ENCODE data around the gene PLEKHN1.
"Not testable (repeated sequence)": the region's sequence is repeated elsewhere in the genome, so short reads cannot be mapped to it uniquely, and the experiment has no call there.

The PLEKHN1 gene

DNA sequence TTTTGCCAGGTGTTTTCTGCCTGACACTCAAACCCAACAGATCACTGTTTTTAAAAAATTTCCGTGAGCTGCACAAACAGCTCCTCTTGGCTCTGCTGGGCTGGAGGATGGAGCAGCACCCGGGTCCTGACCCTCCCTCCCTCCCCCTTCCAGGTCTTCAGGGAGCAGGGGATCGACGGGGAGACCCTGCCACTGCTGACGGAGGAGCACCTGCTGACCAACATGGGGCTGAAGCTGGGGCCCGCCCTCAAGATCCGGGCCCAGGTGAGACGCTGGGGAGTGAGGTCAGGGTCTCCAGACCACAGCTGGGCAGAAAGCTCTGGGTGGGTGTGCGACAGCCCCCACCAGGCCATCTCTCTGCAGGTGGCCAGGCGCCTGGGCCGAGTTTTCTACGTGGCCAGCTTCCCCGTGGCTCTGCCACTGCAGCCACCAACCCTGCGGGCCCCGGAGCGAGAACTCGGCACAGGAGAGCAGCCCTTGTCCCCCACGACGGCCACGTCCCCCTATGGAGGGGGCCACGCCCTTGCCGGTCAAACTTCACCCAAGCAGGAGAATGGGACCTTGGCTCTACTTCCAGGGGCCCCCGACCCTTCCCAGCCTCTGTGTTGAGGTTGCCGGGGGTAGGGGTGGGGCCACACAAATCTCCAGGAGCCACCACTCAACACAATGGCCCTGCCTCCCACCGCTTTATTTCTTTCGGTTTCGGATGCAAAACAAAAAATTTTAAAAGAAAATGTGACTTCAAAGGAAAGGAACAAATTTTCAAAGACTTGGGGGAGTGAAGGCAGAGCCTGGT is 22.5 kb upstream of the PLEKHN1 start:
- DNase-seq, result no peak

DNA sequence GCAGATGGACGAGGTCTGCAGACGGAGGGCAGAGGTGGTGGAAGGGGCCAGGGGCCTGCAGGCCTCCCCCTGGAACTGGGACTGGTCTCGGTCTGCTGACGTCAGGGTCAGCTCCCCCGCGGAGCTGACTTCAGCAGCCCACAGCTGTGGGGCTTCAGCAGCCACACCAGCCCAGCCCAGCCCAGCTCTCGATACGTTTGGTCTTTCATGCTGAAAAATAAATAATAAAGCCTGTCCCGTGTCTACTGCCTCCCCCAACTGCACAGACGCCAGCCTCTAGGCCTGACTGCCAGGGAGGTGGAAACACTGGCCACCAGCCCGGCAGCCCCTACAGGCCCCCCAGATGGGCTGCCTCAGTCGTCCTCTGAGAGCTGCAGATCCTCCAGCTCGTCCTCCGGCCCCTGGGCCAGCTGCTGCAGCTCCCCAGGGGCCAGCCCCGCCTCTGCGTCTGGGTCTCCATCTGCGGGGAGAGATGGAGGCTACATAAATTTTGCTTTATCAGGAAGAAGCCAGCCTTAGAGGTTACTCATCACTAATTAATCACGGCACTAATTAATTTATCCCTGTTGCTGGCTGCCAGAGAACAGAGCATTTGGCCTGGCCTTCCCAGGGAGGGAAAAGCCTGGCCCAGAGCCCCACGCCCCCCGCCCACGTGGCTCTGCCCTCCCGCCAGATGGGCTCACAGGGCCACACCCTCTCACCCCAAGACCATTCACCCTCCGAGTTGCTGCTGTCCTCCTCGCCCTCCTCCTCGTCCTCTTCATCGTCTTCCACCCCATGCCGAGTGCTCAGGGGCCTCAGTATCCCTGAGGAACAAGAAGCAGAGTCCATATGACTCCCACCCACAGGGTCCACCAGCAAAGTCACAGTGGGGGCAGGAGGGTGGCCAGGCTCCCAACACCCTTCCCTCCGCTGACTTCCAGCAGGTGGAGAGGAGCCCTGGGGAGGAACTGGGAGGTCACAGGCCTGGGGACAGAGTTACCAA is 21.6 kb upstream of the PLEKHN1 start:
- no peak for DNase-seq

DNA sequence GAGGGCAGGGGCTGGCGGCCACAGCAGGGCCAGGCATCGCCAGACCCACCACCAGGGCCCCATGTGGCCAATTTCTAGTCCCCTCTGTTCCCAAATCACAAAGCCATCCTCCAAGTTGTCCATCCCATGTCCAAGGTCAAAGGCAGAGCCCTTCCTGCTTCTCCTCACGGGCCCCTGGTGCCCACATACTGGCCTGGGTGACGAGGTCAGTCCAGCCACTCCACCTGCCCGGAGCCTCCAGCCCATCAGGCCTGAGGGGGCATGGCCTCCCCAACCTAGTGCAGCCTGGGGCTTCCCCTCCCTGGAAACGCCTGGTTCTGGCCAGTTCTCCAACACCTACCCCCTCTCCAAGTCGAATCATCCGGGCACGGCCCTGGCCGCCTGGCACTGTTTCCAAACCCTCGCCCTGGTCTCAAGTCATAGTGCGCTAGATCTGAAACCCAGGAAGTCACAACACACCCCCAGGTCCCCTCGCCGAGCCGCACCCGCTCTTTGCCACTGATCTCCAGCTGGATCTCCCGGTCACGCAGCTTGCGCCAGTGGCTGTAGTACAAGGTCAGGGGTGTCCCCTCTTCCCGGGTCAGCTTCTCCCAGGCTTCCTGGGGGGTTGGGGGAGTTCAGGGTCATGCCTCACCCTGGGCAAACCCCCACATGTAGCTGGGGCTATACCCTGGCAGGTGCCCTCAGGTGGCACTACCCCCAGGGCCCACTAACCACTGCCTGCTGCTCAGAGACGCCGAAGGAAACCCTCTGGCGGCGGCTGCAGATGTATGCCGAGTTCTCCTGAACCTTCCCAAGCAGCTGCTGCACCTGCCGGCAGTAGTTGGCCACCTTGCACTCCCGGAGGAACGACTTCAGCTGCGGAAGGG is 20.4 kb upstream of the PLEKHN1 start:
- DNase-seq, result no peak

- not testable (repeated sequence) for DNase-seq
Observed at GRCh38 chr1:946811-947210, 19.5 kb upstream of the PLEKHN1 start.

GRCh38 chr1:947958-948357 is 18.3 kb upstream of the PLEKHN1 start:
- no peak for DNase-seq

GRCh38 chr1:950268-950667 is 16.0 kb upstream of the PLEKHN1 start:
- no peak for DNase-seq

DNA sequence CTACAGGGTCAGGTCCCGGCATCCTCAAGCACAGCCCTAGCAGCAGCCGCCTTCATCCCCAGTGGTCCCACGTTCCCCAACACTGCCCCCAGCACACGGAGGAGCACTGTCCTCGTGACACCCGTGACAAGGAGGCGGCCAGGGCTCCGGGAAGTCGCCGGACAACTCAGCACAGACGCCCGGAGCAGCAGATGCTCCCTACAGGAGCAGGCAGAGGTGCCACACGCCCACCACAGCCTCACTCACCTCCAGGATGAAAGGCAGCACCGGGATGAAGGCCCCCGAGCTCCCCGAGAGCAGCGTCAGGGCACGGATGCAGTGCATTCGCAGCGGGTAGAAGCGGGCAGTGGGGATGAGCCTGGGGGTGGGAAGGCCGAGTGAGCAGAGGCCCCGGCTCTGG is 15.4 kb upstream of the PLEKHN1 start:
- no peak for DNase-seq

- DNase-seq, result no peak
Observed at GRCh38 chr1:951364-951763, 14.9 kb upstream of the PLEKHN1 start.

DNA sequence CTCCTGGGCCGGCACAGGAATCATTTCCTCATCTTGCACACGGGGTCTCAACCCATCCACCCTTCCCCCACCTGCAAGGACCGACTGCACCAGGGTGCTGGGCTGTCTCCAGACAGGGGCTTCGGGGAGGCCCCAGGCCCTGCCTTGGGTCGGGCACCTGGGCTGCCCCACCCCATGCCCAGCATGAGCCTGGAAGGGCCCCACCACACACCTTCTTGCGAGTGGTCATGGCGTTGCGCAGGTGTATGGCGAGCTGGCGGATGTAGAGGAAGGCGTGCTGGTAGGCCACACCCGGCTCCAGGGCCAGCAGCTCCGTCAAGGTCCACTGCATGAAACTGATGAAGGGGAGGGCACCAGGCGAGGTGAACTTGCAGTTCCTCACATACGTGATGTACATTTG is 14.1 kb upstream of the PLEKHN1 start:
- no peak for DNase-seq

- DNase-seq, result no peak
Observed at GRCh38 chr1:952603-953002, 13.7 kb upstream of the PLEKHN1 start.

DNA sequence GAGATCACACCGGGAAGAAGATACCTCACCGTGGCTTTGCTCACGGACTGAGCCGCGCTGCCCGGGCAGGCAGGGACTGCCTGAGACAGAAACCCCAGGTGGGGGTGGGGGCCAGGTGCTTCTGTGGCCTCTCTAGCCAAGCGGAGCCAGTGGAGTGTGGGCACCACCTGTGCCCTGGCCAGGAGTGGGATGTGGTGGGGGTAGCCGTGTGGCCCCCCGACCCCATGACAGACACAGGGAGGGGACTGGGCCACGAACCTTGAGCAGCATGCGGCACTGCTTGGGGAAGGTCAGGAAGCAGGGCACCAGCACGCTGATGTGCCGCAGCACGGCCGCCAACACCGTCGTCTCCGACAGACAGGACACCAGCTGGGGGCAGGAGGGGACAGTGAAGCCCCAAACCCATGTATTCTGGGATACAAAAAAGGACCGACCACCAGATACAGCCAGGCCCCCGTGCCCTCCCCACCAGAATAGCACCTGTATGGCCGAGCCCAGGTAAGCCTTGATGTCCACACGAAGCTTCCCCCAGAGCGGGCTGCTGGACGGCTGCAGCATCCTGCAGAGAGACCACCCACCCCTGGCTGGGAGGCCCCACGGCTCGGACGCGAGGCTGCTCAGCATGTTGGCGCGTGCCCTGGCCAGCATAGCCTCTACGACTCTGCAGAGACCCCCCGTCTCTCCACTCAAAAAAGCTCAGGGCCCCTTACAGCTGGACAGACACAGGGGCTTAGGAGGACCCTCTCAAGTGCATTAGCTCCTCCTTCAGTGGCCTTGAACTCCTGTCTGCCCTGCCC is 12.6 kb upstream of the PLEKHN1 start:
- DNase-seq, result no peak

- no peak for DNase-seq
Observed at GRCh38 chr1:954927-955326, 11.4 kb upstream of the PLEKHN1 start.

DNA sequence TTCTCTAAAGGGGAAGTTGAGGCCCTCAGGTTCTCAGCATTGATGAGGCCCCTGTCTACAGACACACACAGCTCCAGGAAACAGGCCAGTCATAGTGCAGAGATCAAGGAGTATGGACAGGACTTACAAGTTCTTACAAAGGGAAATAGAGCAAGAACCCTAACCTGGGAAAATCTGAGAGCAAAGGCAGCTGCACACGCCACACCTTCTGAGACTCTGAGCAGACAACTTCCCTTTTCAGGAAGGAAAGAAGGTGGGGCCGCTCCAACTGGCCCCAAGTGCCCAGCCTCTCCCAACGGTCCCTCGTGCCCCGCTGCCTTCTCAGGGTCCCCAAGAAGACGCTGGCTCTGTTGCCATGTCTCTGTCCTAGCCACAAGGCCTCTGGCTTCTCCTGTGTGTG is 10.8 kb upstream of the PLEKHN1 start:
- no peak for DNase-seq

DNA sequence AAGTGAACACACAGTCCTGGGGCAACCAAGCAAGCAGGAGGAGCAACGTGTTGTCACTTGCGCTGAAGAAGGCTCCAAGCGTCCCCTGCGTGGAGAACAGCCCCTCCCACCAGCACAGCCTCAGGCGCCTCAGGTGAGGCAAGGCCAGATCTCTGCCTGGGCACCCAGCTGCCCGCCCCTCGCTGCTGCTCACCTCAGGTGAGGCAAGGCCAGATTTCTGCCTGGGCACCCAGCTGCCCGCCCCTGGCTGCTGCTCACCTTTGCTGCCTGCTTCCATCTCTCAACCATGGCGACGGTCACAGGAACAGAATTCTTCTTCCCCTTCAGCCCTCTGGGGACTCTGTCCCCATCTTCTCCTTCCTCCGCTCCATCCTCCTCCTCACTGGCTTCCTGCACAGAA is 9.6 kb upstream of the PLEKHN1 start:
- no peak for DNase-seq

GRCh38 chr1:958823-959730 is 7.2 kb upstream of the PLEKHN1 start, which contains the start of gene NOC2L:
Gene NOC2L (minus strand): TSS chr1:959256. CDS start chr1:959240, 16 bp downstream.
- DNase-seq, result peak; percentile 86 to 93 (median 92)

GRCh38 chr1:959731-960362 is 6.4 kb upstream of the PLEKHN1 start:
- no peak for DNase-seq

DNA sequence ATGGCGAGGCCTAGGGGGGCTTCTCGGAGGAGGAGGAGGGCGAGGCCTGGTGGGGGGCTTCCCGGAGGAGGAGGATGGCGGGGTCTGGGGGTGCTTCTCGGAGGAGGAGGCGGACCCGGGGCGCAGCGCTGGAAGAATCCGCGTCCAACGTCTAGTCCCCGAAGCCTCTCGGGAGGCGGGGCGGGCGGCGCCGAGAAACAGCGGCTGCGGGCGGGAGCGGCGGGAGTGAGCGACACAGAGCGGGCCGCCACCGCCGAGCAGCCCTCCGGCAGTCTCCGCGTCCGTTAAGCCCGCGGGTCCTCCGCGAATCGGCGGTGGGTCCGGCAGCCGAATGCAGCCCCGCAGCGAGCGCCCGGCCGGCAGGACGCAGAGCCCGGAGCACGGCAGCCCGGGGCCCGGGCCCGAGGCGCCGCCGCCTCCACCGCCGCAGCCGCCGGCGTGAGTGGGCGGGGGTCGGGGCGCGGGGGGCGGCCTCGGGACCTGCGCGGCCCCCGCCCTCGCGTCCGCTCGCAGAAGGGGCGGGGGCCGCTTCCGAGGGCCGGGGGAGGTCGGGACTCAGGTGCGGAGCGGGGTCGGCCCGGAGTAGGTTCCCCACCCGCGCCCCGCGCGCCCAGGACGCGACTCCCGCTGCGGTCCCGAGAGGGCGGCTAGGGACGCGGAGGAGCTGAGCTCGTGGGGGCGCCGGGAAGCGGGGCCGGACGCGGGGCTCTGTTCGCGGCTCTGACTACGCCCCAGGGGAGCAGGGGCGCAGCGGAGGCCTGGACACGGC is 5.7 kb upstream of the PLEKHN1 start, which contains the start of gene KLHL17:
Gene KLHL17 (plus strand): TSS at position 222 of the 769 bp plus-strand sequence. CDS start 110 bp downstream, at position 332.
- DNase-seq, result peak; percentile 56 to 81 (median 71)

- DNase-seq, result no peak
Observed at GRCh38 chr1:961132-961669, 5.1 kb upstream of the PLEKHN1 start.
